H4 (cell line): Measurements from ENCODE around the gene SLC12A3. TPM values are rescaled to one million over a fixed set of nuclear protein-coding genes. Genes with fewer than 3 reads are reported as not detected.
A peak's percentile ranks its signal among the peaks of the same experiment; 100 is the strongest.

Experiments
- DNase-seq: peaks from one replicate; pipeline ENCODE4 v3.0.0-alpha.2; 2015; ENCODE audit warnings: low spot score
- total RNA-seq: library from RNA; depleted of rRNA; stranded (reverse); fragments of >200 nt; shearing (Covaris generic); gene quantifications from 2 replicates; pipeline ENCODE4 v1.2.3, GENCODE V29; 2014

The SLC12A3 gene
- total RNA-seq, 1 experiment from 2014 or later = not detected

DNA sequence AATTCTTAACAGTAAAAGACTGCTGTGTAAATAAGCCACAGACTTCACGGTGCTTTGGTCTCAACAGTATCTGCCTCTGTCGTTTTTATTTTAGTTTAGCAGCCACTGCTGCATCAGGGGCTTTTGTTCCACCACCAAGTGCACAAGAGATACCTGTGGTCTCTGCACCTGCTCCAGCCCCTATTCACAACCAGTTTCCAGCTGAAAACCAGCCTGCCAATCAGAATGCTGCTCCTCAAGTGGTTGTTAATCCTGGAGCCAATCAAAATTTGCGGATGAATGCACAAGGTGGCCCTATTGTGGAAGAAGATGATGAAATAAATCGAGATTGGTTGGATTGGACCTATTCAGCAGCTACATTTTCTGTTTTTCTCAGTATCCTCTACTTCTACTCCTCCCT, 74.8 kb downstream of the SLC12A3 start:
- no peak for DNase-seq

DNA sequence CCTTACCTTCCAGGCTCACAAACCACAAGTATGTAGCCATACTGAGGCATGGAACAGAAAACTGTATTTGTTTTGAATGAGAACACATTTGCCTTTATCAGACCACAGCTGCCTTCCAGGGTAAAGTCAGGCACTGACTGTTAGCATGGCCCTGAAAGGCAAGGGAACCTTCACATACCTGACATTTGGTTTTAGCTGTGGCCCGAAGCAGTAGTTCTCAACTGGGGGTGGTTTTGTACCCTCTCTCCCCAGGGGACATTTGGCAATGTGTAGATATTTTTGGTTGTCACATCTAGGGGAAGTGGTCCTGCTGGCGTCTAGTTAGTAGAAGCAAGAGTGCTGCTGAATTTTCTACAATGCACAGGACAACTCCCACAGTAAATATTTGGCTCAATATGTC, 76.1 kb downstream of the SLC12A3 start:
- DNase-seq = no peak

- DNase-seq = no peak
Measured at GRCh38 chr16:56941856-56942331, 76.9 kb downstream of the SLC12A3 start.

- no peak for DNase-seq
Measured at GRCh38 chr16:56943761-56944375, 78.9 kb downstream of the SLC12A3 start.

DNA sequence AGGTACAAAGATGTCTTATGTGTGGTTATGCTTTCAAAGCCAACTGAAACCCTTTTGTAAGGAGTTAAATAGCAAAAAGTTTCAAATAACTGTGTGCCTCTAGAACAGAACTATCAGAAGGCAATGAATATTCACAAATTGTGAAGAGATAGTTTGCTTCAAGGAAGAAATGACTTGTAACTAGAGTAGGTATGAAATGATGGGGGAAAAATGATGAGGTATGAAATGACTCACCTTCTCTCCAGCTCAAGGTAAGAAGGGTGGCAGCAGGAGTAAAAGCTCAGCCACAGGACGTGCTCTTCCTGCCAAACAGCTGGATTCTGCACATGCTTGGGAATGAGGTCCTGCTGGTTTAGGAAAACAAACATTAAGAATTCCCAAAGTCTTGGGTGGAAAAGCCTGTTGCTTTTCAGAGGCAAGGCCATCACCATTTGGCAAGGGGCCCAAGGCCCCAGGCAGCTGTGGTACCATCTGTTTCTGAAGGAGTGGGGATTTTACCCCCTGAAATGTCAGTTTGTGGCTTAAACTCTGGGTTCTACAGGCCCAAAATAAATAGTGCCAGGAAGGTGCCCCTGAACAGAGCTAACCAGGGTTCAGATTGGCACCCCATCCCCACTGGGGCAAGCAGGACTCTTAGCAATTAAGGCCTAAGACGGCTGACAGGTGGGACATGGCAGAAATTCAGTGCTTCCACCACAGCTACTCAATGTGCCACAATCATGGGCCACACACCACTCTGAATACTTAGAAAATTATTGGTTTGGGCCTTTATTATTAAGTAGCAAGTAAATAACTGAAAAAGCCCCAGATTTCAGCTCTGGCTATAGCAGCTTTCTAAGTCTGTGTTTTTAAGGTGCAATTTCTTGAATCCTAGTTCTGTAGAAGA, 80.2 kb downstream of the SLC12A3 start:
- DNase-seq = peak; percentile 65

- no peak for DNase-seq
Measured at GRCh38 chr16:56945847-56946527, 81.0 kb downstream of the SLC12A3 start.

DNA sequence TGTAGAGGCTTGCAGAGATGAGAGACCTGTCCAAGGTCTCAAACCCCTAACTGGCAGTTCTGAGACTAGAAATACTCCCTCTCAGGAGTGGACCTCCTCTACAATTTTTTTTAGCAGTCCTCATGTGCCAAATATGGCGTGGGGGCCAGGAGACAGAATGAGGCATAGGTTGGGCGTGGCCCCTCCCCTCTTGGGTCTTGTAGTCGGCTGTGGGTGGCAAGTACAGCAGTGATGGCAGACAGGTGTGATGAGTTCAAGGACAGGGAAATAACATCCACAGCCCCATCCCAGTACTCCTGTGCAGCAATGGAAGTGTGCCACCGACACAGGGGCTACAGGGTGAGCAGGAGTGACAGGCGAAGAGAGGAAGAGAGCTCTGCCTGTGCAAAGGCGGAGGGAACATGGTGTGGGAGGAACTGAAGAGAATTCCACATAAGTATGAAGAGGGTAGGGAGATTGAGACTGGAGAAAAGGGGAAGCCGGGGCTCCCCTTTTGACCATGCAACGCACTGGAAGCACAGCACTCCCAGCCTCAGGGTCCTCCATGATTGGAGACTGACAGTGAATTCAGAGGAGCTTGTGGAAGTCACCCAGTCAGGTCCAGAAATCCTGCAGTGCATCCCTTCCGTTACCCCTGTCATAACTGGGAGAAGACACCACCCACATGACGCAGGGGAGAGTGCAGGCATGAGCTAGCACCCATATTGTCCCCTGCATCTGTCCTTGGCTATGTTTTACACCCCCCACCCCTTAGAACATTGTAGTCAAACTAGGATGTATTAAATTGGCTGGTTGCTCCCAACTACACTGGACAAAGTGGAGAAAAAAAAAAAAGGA, 82.0 kb downstream of the SLC12A3 start:
- no peak for DNase-seq

GRCh38 chr16:56947604-56947995, 82.6 kb downstream of the SLC12A3 start:
- no peak for DNase-seq

- DNase-seq = no peak
Measured at GRCh38 chr16:56948234-56948633, 83.2 kb downstream of the SLC12A3 start.

- no peak for DNase-seq
Measured at GRCh38 chr16:56950051-56950450, 85.0 kb downstream of the SLC12A3 start.

- no peak for DNase-seq
Measured at GRCh38 chr16:56950455-56950854, 85.4 kb downstream of the SLC12A3 start.

GRCh38 chr16:56950881-56951771, 86.1 kb downstream of the SLC12A3 start:
- peak; percentile 34 for DNase-seq

GRCh38 chr16:56953006-56953405, 88.0 kb downstream of the SLC12A3 start:
- no peak for DNase-seq

GRCh38 chr16:56956076-56956475, 91.1 kb downstream of the SLC12A3 start:
- no peak for DNase-seq

GRCh38 chr16:56956756-56957155, 91.7 kb downstream of the SLC12A3 start:
- no peak for DNase-seq

GRCh38 chr16:56960681-56961281, 95.8 kb downstream of the SLC12A3 start:
- DNase-seq = no peak

DNA sequence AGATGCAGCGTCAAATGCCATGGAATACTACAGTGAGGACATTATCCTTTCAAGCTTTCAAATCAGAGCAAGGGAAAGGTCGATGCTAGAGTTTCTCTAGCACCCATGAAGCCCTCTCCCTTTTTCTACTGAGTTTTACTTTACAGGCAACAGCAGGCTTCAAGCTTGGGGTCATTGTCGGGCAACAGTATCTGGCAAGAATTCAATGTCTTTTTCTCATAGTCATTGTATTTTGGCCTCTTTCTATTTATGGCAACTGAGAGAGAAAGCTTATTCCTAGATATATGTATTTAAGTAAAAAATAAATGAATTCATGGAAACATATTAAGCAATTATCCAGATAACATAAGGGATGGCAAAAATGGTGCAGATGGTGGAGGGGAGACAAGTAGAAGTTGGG, 96.4 kb downstream of the SLC12A3 start:
- DNase-seq = no peak

GRCh38 chr16:56961851-56962281, 96.9 kb downstream of the SLC12A3 start, which contains the start of gene CETP:
Gene CETP (plus strand): TSS chr16:56961950. CDS start chr16:56961980, 30 bp downstream.
- DNase-seq = no peak

GRCh38 chr16:56964243-56965148, 99.5 kb downstream of the SLC12A3 start:
- no peak for DNase-seq
